Spleen (tissue), 7 donors: ENCODE results near the gene NOXA1.

Experiments used
- CTCF ChIP-seq, 11 experiments: fragments of 200-600 bp in 7 of 11; fragments of 450-650 bp in 4 of 11; sonication (generic) in 4 of 11; IDR thresholded peaks in 8 of 11; conservative IDR thresholded peaks in 3 of 11; 1 replicate in 7 of 11; 2 replicates in 4 of 11; pipeline versions ENCODE4 v1.4.0 to v1.8.0; 2016 to 2021; ENCODE audit warnings: antibody characterized with exemption in 11 of 11, inconsistent platforms in 4 of 11, mild to moderate bottlenecking in 1 of 11
- POLR2AphosphoS5 ChIP-seq, 3 donors: sonication (generic); formaldehyde crosslinking; IDR thresholded peaks; one replicate each; pipeline ENCODE4 v1.5.1; 2017; ENCODE audit warnings: antibody characterized with exemption in 3 of 3
- donor health status: DM: no; HTN: no; CAD: no; lungs with moderate emphysema.
- donor health status: DM: no; HTN: no; CAD: no.
- donor health status: DM: no; HTN: no; CAD: no.

- TF ChIP-seq CTCF (IDR thresholded peaks at IDR 0.05 in 8 of 11, conservative IDR thresholded peaks at IDR 0.05 in 3 of 11), result no peak
- no peak for TF ChIP-seq POLR2AphosphoS5 (IDR thresholded peaks at IDR 0.05)
Observed at GRCh38 chr9:137393176-137394150, 29.7 kb upstream of the NOXA1 start.
